Measurements from ENCODE around the gene CCDC157.

GRCh38 chr22:30351226-30351625 lies 5.6 kb upstream of the CCDC157 start:
- TF ChIP-seq CTCF (conservative IDR thresholded peaks at IDR 0.05; ENCODE audit: low read length) (no peak), EZH2phosphoT487 (IDR thresholded peaks at IDR 0.05; ENCODE audit: borderline replicate concordance, low read depth, low read length) (no peak)

All from OCI-LY7 (cell line).